Tibial artery (tissue), 4 donors: ENCODE data around the gene TENT5A.
A peak's percentile ranks its signal among the peaks of the same experiment; 100 is the strongest.

Experiments used
- DNase-seq, 2 donors: peaks; one replicate each; pipeline ENCODE4 v3.0.0-alpha.2; 2019
- H3K27ac ChIP-seq, 2 donors: fragments of 200-600 bp; sonication (generic) in 1 of 2; 1 replicate in 1 of 2; 2 replicates in 1 of 2; pipeline ENCODE4 v1.5.1; 2018 to 2019; ENCODE audit warnings: mild to moderate bottlenecking in 1 of 2
- H3K27me3 ChIP-seq, 2 donors: fragments of 200-600 bp; sonication (generic) in 1 of 2; one replicate each; pipeline versions ENCODE4 v1.5.1 to v1.6.0; 2016 to 2019
- H3K36me3 ChIP-seq, 3 donors: fragments of 200-600 bp; sonication (generic) in 2 of 3; one replicate each; pipeline ENCODE4 v1.5.1; 2016 to 2019; ENCODE audit warnings: mild to moderate bottlenecking in 2 of 3
- H3K4me1 ChIP-seq, 4 donors: fragments of 200-600 bp; sonication (generic) in 2 of 4; 1 replicate in 3 of 4; 2 replicates in 1 of 4; pipeline ENCODE4 v1.5.1; 2016 to 2019
- H3K4me3 ChIP-seq, 2 donors: fragments of 200-600 bp; sonication (generic) in 1 of 2; 1 replicate in 1 of 2; 2 replicates in 1 of 2; pipeline ENCODE4 v1.5.1; 2018 to 2019; ENCODE audit warnings: mild to moderate bottlenecking in 2 of 2
- H3K9me3 ChIP-seq, 3 donors: fragments of 200-600 bp; sonication (generic) in 1 of 3; one replicate each; pipeline ENCODE4 v1.5.1; 2016 to 2019
- CTCF ChIP-seq, 2 experiments: fragments of 200-600 bp in 1 of 2; fragments of 450-650 bp in 1 of 2; IDR thresholded peaks; one replicate each; pipeline ENCODE4 v1.5.1; 2017 to 2019; ENCODE audit warnings: antibody characterized with exemption in 2 of 2, mild to moderate bottlenecking in 1 of 2, moderate library complexity in 1 of 2
- intact Hi-C: fragments of 100-400 bp; cut with DNase I; formaldehyde crosslinking; loops from one replicate; pipeline ENCODE4 v1.15.0; 2023; ENCODE audit warnings: low total_unique reads

Gene TENT5A

GRCh38 chr6:81753711-81754577, 1.5 kb upstream of the TENT5A start:
- Histone ChIP-seq H3K4me1 (peaks cover 0 to 15% (median 0%) of the 10 kb centered on the region in 4 donors), H3K27me3 (no peaks in the 10 kb centered on the region), H3K9me3 (no peaks in the 10 kb centered on the region), H3K4me3 (peak overlapping the region; percentile 69 to 73), H3K27ac (peak overlapping the region; percentile 95 to 98), H3K36me3 (no peaks in the 10 kb centered on the region)
- TF ChIP-seq CTCF (IDR thresholded peaks at IDR 0.05) = peak; percentile 68 to 79
- intact Hi-C loops = loop anchor here (10.0 kb wide), 3 partner anchors 261 to 1649 kb away; partner anchors contain the start of gene BCKDHB
- DNase-seq = peak; percentile 85 to 94

- peak; percentile 91 to 98 for DNase-seq
- Histone ChIP-seq H3K9me3 (no peaks in the 10 kb centered on the region), H3K27ac (peak overlapping the region; percentile 95 to 98), H3K4me3 (peak overlapping the region; percentile 69 to 73), H3K27me3 (no peaks in the 10 kb centered on the region), H3K36me3 (peaks cover 0 to 2% (median 0%) of the 10 kb centered on the region in 3 donors), H3K4me1 (peaks cover 0 to 23% (median 0%) of the 10 kb centered on the region in 4 donors)
- intact Hi-C loops = loop anchor here (10.0 kb wide), 3 partner anchors 262 to 1648 kb away; partner anchors contain the start of gene BCKDHB
- peak; percentile 9 to 32 for TF ChIP-seq CTCF (IDR thresholded peaks at IDR 0.05)
These were observed 635 bp upstream of the TENT5A start for GRCh38 chr6:81752921-81753710.

GRCh38 chr6:81751388-81752083, 945 bp downstream of the TENT5A start:
- peaks cover 0 to 39% (median 12%) of the 10 kb centered on the region in 4 donors for H3K4me1 ChIP-seq
- DNase-seq = peak; percentile 63 to 83
- intact Hi-C loops = loop anchor here (10.0 kb wide), 3 partner anchors 263 to 1647 kb away; partner anchors contain the start of gene BCKDHB
- peaks cover 0 to 15% (median 10%) of the 10 kb centered on the region in 3 donors for H3K36me3 ChIP-seq
- peak overlapping the region; percentile 95 to 98 for H3K27ac ChIP-seq
- H3K4me3 ChIP-seq = peak overlapping the region; percentile 69 to 73
- no peaks in the 10 kb centered on the region for H3K9me3 ChIP-seq
- no peak for TF ChIP-seq CTCF (IDR thresholded peaks at IDR 0.05)
- H3K27me3 ChIP-seq = no peaks in the 10 kb centered on the region

- DNase-seq = no peak
- H3K36me3 ChIP-seq = peaks cover 0 to 22% (median 17%) of the 10 kb centered on the region in 3 donors
- intact Hi-C loops = loop anchor here (10.0 kb wide), 3 partner anchors 264 to 1646 kb away; partner anchors contain the start of gene BCKDHB
- no peak for TF ChIP-seq CTCF (IDR thresholded peaks at IDR 0.05)
- H3K27ac ChIP-seq = peak overlapping the region; percentile 95 to 98
- no peaks in the 10 kb centered on the region for H3K9me3 ChIP-seq
- H3K4me1 ChIP-seq = peaks cover 0 to 45% (median 16%) of the 10 kb centered on the region in 4 donors
- H3K27me3 ChIP-seq = no peaks in the 10 kb centered on the region
- H3K4me3 ChIP-seq = peak overlapping the region; percentile 69 to 73
These were observed 1.6 kb downstream of the TENT5A start for GRCh38 chr6:81750681-81751387.
